ENCODE results near the gene SPRTN.

DNA sequence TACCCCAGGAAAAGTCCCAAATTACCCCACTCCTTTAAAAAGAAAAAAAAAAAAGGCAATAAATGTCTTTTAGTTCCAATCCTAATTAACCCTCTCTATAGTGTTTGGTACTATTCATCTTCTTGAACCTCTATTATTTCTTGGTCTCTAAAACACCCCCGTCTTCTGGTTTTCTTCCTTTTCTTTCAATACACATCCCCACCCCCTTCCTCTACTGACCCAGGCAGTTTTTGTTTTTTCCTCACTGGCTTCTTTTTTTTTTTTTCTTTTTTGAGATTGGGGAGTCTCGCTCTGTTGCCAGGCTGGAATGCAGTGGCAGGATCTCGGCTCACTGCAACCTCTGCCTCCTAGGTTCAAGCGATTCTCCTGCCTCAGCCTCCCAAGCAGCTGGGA, 57.9 kb downstream of the SPRTN start:
- TF ChIP-seq, protein P1, sequence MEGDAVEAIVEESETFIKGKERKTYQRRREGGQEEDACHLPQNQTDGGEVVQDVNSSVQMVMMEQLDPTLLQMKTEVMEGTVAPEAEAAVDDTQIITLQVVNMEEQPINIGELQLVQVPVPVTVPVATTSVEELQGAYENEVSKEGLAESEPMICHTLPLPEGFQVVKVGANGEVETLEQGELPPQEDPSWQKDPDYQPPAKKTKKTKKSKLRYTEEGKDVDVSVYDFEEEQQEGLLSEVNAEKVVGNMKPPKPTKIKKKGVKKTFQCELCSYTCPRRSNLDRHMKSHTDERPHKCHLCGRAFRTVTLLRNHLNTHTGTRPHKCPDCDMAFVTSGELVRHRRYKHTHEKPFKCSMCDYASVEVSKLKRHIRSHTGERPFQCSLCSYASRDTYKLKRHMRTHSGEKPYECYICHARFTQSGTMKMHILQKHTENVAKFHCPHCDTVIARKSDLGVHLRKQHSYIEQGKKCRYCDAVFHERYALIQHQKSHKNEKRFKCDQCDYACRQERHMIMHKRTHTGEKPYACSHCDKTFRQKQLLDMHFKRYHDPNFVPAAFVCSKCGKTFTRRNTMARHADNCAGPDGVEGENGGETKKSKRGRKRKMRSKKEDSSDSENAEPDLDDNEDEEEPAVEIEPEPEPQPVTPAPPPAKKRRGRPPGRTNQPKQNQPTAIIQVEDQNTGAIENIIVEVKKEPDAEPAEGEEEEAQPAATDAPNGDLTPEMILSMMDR (IDR thresholded peaks at IDR 0.05 in 4 of 5, conservative IDR thresholded peaks at IDR 0.05 in 1 of 5), result no peak
- TF ChIP-seq POLR2A (IDR thresholded peaks at IDR 0.05), result no peak
